ENCODE results near the gene IL5.
"Not testable (repeated sequence)": the region's sequence is repeated elsewhere in the genome, so short reads cannot be mapped to it uniquely, and the experiment has no call there.

IL5 gene

GRCh38 chr5:132530946-132531345, 12.4 kb downstream of the IL5 start:
- in situ Hi-C loops (cut with HindIII; ENCODE audit: low sequenced_read_pairs): no loop called here

GRCh38 chr5:132528866-132529634, 14.3 kb downstream of the IL5 start:
- in situ Hi-C loops (cut with HindIII; ENCODE audit: low sequenced_read_pairs): no loop called here

GRCh38 chr5:132528021-132528420, 15.3 kb downstream of the IL5 start:
- in situ Hi-C loops (cut with HindIII; ENCODE audit: low sequenced_read_pairs): no loop called here

GRCh38 chr5:132526974-132527564, 16.3 kb downstream of the IL5 start:
- in situ Hi-C loops (cut with HindIII; ENCODE audit: low sequenced_read_pairs): no loop called here

GRCh38 chr5:132526290-132526973, 16.9 kb downstream of the IL5 start:
- in situ Hi-C loops (cut with HindIII; ENCODE audit: low sequenced_read_pairs): no loop called here

GRCh38 chr5:132525299-132525724, 18.0 kb downstream of the IL5 start:
- in situ Hi-C loops (cut with HindIII; ENCODE audit: low sequenced_read_pairs): no loop called here

GRCh38 chr5:132524877-132525276, 18.4 kb downstream of the IL5 start:
- in situ Hi-C loops (cut with HindIII; ENCODE audit: low sequenced_read_pairs): not testable (repeated sequence)

GRCh38 chr5:132522067-132522466, 21.3 kb downstream of the IL5 start:
- in situ Hi-C loops (cut with HindIII; ENCODE audit: low sequenced_read_pairs): not testable (repeated sequence)

GRCh38 chr5:132513618-132514336, 29.5 kb downstream of the IL5 start:
- in situ Hi-C loops (cut with HindIII; ENCODE audit: low sequenced_read_pairs): not testable (repeated sequence)

GRCh38 chr5:132510076-132510475, 33.2 kb downstream of the IL5 start:
- in situ Hi-C loops (cut with HindIII; ENCODE audit: low sequenced_read_pairs): no loop called here

- in situ Hi-C loops (cut with HindIII; ENCODE audit: low sequenced_read_pairs): no loop called here
Measured at GRCh38 chr5:132506094-132506692, 37.1 kb downstream of the IL5 start.

- in situ Hi-C loops (cut with HindIII; ENCODE audit: low sequenced_read_pairs): no loop called here
Measured at GRCh38 chr5:132505641-132506040, 37.7 kb downstream of the IL5 start.

- in situ Hi-C loops (cut with HindIII; ENCODE audit: low sequenced_read_pairs): no loop called here
Measured at GRCh38 chr5:132504746-132505145, 38.6 kb downstream of the IL5 start.

- in situ Hi-C loops (cut with HindIII; ENCODE audit: low sequenced_read_pairs): no loop called here
Measured at GRCh38 chr5:132503244-132503643, 40.1 kb downstream of the IL5 start.

- in situ Hi-C loops (cut with HindIII; ENCODE audit: low sequenced_read_pairs): no loop called here
Measured at GRCh38 chr5:132501961-132502931, 41.1 kb downstream of the IL5 start.

GRCh38 chr5:132501629-132501956, 41.7 kb downstream of the IL5 start:
- in situ Hi-C loops (cut with HindIII; ENCODE audit: low sequenced_read_pairs): no loop called here

GRCh38 chr5:132500931-132501628, 42.2 kb downstream of the IL5 start:
- in situ Hi-C loops (cut with HindIII; ENCODE audit: low sequenced_read_pairs): no loop called here

GRCh38 chr5:132500244-132500930, 42.9 kb downstream of the IL5 start:
- in situ Hi-C loops (cut with HindIII; ENCODE audit: low sequenced_read_pairs): no loop called here
